Mesothelial cell of epicardium (in vitro differentiated cells): ENCODE measurements around the gene PRDM7. TPM values are rescaled to one million over a fixed set of nuclear protein-coding genes. Genes with fewer than 3 reads are reported as not detected.
"Not testable (repeated sequence)": the region's sequence is repeated elsewhere in the genome, so short reads cannot be mapped to it uniquely, and the experiment has no call there.

ENCODE experiments used
- DNase-seq, 2 experiments: peaks; one replicate each; pipeline ENCODE4 v3.0.0; 2021; ENCODE audit warnings: low spot score in 2 of 2; ENCODE audit not compliant: unreplicated experiment in 2 of 2
- H3K27ac Mint-ChIP-seq: 2 replicates; pipeline ENCODE4 v1.8.0; 2021; ENCODE audit warnings: mixed read lengths
- H3K27me3 Mint-ChIP-seq: 2 replicates; pipeline ENCODE4 v1.8.0; 2021; ENCODE audit warnings: low read depth, mixed read lengths
- H3K36me3 Mint-ChIP-seq: 2 replicates; pipeline ENCODE4 v1.8.0; 2021; ENCODE audit warnings: mixed read lengths
- H3K4me1 Mint-ChIP-seq: 2 replicates; pipeline ENCODE4 v1.8.0; 2021; ENCODE audit warnings: mixed read lengths
- H3K4me3 Mint-ChIP-seq: 2 replicates; pipeline ENCODE4 v1.8.0; 2021; ENCODE audit warnings: mild to moderate bottlenecking, moderate library complexity, mixed read lengths
- H3K9me3 Mint-ChIP-seq: 2 replicates; pipeline ENCODE4 v1.8.0; 2021; ENCODE audit warnings: mixed read lengths
- CTCF ChIP-seq: fragments of 200-600 bp; sonication (generic); IDR thresholded peaks from one replicate; pipeline ENCODE4 v1.5.0; 2021; ENCODE audit warnings: antibody characterized with exemption; ENCODE audit not compliant: unreplicated experiment
- total RNA-seq: library from RNA; stranded (reverse); gene quantifications from 3 replicates; pipeline ENCODE4 v1.2.1, GENCODE V29; 2021

The PRDM7 gene
- total RNA-seq, 1 donor from 2014 or later, result not detected

DNA sequence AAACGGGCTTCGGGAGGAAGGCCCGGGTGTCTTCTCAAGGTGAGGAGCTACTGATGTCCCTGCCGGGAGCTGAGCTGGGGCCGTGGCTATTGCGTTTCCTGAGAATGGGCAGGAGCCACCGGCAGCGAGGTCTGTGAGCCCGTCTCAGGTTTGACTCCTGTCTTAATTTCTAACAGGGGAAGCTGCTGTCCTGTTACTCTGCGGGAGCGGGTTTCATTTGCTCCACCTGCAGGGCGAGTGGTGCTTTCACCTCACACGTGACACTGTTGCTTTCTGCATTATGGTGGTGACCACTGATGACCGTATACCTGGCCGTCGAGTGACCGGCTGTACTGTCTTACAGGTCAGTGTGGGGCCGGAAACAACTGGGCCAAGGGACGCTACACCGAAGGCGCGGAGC is 17.7 kb upstream of the PRDM7 start:
- not testable (repeated sequence) for H3K4me3 Mint-ChIP-seq, DNase-seq, H3K27ac Mint-ChIP-seq, H3K36me3 Mint-ChIP-seq, H3K9me3 Mint-ChIP-seq
- Mint-ChIP-seq H3K4me1 (peaks cover 17% of the 10 kb centered on the region), H3K27me3 (peaks cover 12% of the 10 kb centered on the region)

DNA sequence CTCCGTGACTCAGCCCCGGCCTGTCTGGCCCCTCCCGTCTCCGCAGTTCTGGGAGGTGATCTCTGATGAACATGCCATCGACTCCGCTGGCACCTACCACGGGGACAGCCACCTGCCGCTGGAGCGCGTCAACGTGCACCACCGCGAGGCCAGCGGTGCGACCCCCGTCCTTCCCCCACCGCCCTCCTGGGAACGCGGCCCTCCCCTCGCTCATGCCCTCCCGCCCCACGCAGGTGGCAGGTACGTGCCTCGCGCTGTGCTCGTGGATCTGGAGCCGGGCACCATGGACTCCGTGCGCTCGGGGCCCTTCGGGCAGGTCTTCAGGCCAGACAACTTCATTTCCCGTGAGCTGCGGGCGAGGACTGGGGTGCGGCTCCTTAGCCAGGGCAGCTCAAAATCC is 17.2 kb upstream of the PRDM7 start:
- not testable (repeated sequence) for H3K36me3 Mint-ChIP-seq, H3K9me3 Mint-ChIP-seq, H3K27ac Mint-ChIP-seq, H3K4me3 Mint-ChIP-seq, DNase-seq
- Mint-ChIP-seq H3K27me3 (peaks cover 12% of the 10 kb centered on the region), H3K4me1 (peaks cover 17% of the 10 kb centered on the region)

GRCh38 chr16:90093799-90094198 is 16.7 kb upstream of the PRDM7 start:
- H3K27ac Mint-ChIP-seq, H3K9me3 Mint-ChIP-seq, DNase-seq, H3K4me3 Mint-ChIP-seq, H3K36me3 Mint-ChIP-seq: not testable (repeated sequence)
- peaks cover 12% of the 10 kb centered on the region for H3K27me3 Mint-ChIP-seq
- peaks cover 17% of the 10 kb centered on the region for H3K4me1 Mint-ChIP-seq

- H3K9me3 Mint-ChIP-seq, H3K4me3 Mint-ChIP-seq, H3K36me3 Mint-ChIP-seq, H3K27ac Mint-ChIP-seq, DNase-seq: not testable (repeated sequence)
- peaks cover 19% of the 10 kb centered on the region for H3K27me3 Mint-ChIP-seq
- peaks cover 17% of the 10 kb centered on the region for H3K4me1 Mint-ChIP-seq
Observed at GRCh38 chr16:90092781-90093180, 15.7 kb upstream of the PRDM7 start.

DNA sequence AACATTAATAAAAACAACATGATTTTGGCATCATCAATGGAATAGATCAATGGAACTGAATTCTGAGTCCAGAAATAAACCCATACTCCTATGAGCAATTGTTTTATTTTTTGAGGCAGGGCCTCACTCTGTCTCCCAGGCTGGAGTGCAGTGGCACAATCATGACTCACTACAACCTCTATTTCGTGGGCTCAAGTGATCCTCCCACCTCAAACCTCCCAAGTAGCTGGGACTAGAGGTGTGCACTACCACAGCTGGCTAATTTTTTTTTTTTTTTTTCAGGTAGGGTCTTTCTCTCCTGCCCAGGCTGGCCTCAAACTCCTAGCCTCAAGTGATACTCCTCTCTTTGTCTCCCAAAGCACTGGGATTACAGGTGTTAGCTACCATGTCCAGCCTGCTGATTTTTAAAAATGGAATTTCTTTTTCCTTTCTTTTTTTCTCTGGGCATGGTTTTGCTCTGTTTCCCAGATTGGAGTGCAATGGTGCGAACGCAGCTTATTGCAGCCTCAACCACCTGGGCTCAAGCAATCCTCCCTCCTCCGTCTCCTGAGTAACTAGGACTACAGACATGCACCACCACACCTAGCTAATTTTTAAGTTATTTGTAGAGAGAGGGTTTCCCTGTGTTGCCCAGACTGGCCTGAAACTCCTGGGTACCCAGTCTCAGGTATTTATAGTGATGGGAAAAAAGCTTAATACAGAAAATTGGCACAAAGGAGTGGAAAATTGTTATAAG is 7.3 kb upstream of the PRDM7 start:
- no peak for TF ChIP-seq CTCF
- Mint-ChIP-seq H3K4me1 (peaks cover 4% of the 10 kb centered on the region), H3K36me3 (no peaks in the 10 kb centered on the region), H3K27me3 (peaks cover 37% of the 10 kb centered on the region), H3K27ac (no peak overlapping the region), H3K9me3 (no peaks in the 10 kb centered on the region), H3K4me3 (no peak overlapping the region)
- no peak for DNase-seq

DNA sequence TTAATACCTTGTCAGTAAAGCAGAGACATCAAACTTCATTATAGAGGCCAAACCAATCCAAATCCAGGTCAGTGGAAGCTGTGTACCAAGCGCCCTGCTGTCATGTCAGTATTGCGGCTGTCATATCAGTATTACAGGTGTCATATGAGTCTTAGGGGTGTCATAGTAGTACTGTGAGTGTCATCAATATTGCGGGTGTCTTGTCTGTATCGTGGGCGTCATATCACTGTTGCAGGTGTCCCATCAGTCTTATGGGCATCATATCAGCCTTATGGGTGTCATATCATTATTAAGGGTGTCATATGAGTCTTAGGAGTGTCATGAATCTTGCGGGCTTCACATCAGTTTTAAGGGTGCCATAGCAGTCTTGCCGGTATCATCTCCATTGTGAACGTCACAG is 6.0 kb upstream of the PRDM7 start:
- no peak for TF ChIP-seq CTCF
- Mint-ChIP-seq H3K9me3 (no peaks in the 10 kb centered on the region), H3K27me3 (peaks cover 36% of the 10 kb centered on the region), H3K36me3 (no peaks in the 10 kb centered on the region), H3K4me3 (peak overlapping the region; percentile 71), H3K27ac (no peak overlapping the region), H3K4me1 (peaks cover 7% of the 10 kb centered on the region)
- DNase-seq, result no peak

GRCh38 chr16:90081606-90081970 is 4.5 kb upstream of the PRDM7 start:
- H3K4me1 Mint-ChIP-seq, result peaks cover 20% of the 10 kb centered on the region
- H3K36me3 Mint-ChIP-seq, result no peaks in the 10 kb centered on the region
- no peak overlapping the region for H3K27ac Mint-ChIP-seq
- no peak for TF ChIP-seq CTCF
- DNase-seq, result no peak
- peaks cover 37% of the 10 kb centered on the region for H3K27me3 Mint-ChIP-seq
- no peaks in the 10 kb centered on the region for H3K9me3 Mint-ChIP-seq
- no peak overlapping the region for H3K4me3 Mint-ChIP-seq

DNA sequence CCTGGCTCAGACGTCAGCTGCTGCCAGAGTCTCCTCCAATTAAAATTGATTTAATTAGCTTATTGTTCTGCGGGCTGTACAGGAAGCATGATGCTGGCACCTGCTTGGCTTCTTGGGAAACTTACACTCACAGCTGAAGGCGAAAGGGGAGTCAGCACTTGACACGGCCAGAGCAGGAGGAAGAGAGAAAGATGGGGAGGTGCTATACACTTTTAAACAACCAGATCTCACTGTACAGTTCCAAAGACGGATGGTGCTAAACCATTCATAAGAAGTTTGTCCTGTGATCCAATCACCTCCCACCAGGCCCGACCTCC is 1.4 kb upstream of the PRDM7 start:
- no peaks in the 10 kb centered on the region for H3K9me3 Mint-ChIP-seq
- no peak overlapping the region for H3K27ac Mint-ChIP-seq
- peak in 1 of 2 experiments; percentile 29 for DNase-seq
- peaks cover 21% of the 10 kb centered on the region for H3K4me1 Mint-ChIP-seq
- H3K4me3 Mint-ChIP-seq, result no peak overlapping the region
- peaks cover 51% of the 10 kb centered on the region for H3K27me3 Mint-ChIP-seq
- no peak for TF ChIP-seq CTCF
- no peaks in the 10 kb centered on the region for H3K36me3 Mint-ChIP-seq
